ENCODE results near the gene ISM1. TPM values are rescaled to one million over a fixed set of nuclear protein-coding genes. Genes with fewer than 3 reads are reported as not detected.

Gene ISM1
- total and polyA plus RNA-seq, 2 experiments from 2014 or later, result 0.15 to 0.63 TPM

GRCh38 chr20:13284830-13285229 is 63.8 kb downstream of the ISM1 start (continued):
- TF ChIP-seq REST (IDR thresholded peaks at IDR 0.05; ENCODE audit: unreplicated experiment) (no peak), NANOG (IDR thresholded peaks at IDR 0.05; ENCODE audit: borderline replicate concordance) (no peak), STAT1 (IDR thresholded peaks at IDR 0.05; ENCODE audit: unreplicated experiment) (no peak), EZH2 (IDR thresholded peaks at IDR 0.05; ENCODE audit: low read depth, unreplicated experiment) (no peak), CTCF (conservative IDR thresholded peaks at IDR 0.05; ENCODE audit: low read depth in 2 of 2) (no peak), JUNB (IDR thresholded peaks at IDR 0.05; ENCODE audit: unreplicated experiment) (no peak), CREB1 (CRISPR knock-in tag; IDR thresholded peaks at IDR 0.05; ENCODE audit: low read depth) (no peak)

- no peak overlapping the region for H3K4me2 ChIP-seq
- peaks cover 11% of the 10 kb centered on the region for H3K9me2 ChIP-seq (ENCODE audit: insufficient read depth)
- no peaks in the 10 kb centered on the region; the same call in 1 of the 2 replicates for H4K20me1 ChIP-seq (replicated peaks; ENCODE audit: insufficient read depth)
- no peak overlapping the region for H3K4me3 ChIP-seq
- H3K27me3 ChIP-seq (ENCODE audit: insufficient read depth), result no peaks in the 10 kb centered on the region
- Mint-ChIP-seq H3K36me3 (ENCODE audit: low read depth) (peaks cover 3% of the 10 kb centered on the region; the same call in 2 of the 3 replicates), H3K9me3 (no peaks in the 10 kb centered on the region), H3K4me3 (no peak overlapping the region), H3K27ac (0 out of 2 replicates have a peak overlapping the region, but pooled peaks have one; percentile 33), H3K27me3 (ENCODE audit: insufficient read depth, low read depth, poor library complexity) (peaks cover 6% of the 10 kb centered on the region), H3K4me1 (peaks cover 5% of the 10 kb centered on the region; the same call in 2 of the 3 replicates)
- ATAC-seq (no peak), DNase-seq (ENCODE audit: low spot score) (no peak)
- no peaks in the 10 kb centered on the region for H3F3A ChIP-seq (replicated peaks; ENCODE audit: low read depth)
- H3K4me1 ChIP-seq (ENCODE audit: insufficient read depth), result no peaks in the 10 kb centered on the region
- H3K27ac ChIP-seq (ENCODE audit: low read depth), result no peak overlapping the region
- H3K36me3 ChIP-seq (ENCODE audit: insufficient read depth), result no peaks in the 10 kb centered on the region
- H3K79me2 ChIP-seq (replicated peaks; ENCODE audit: insufficient read depth), result no peaks in the 10 kb centered on the region
- peak overlapping the region; percentile 30; the same call in 1 of the 2 replicates for H2AFZ ChIP-seq
- TF ChIP-seq ZNF114 (CRISPR knock-in tag; IDR thresholded peaks at IDR 0.05) (no peak), EZH2phosphoT487 (IDR thresholded peaks at IDR 0.05; ENCODE audit: unreplicated experiment) (no peak), POLR2AphosphoS5 (IDR thresholded peaks at IDR 0.05; ENCODE audit: low read depth) (no peak), CTCF (conservative IDR thresholded peaks at IDR 0.05; ENCODE audit: low read depth in 2 of 2) (no peak), NANOG (IDR thresholded peaks at IDR 0.05; ENCODE audit: borderline replicate concordance) (no peak), CREB1 (CRISPR knock-in tag; IDR thresholded peaks at IDR 0.05; ENCODE audit: low read depth) (no peak), ZNF462 (CRISPR knock-in tag; IDR thresholded peaks at IDR 0.05) (no peak)
Observed at GRCh38 chr20:13285408-13285807, 64.3 kb downstream of the ISM1 start.
